Measurements from ENCODE around the gene LAMA4. TPM values are rescaled to one million over a fixed set of nuclear protein-coding genes. Genes with fewer than 3 reads are reported as not detected.
A peak's percentile ranks its signal among the peaks of the same experiment; 100 is the strongest.

The LAMA4 gene
- total RNA-seq, 1 donor from 2014 or later = 103 TPM

GRCh38 chr6:112188906-112189305, 65.5 kb downstream of the LAMA4 start:
- H3K4me1 ChIP-seq = peaks cover 32% of the 10 kb centered on the region
- peak overlapping the region; percentile 29 for H3K27ac ChIP-seq (replicated peaks)
- intact Hi-C loops (cut with micrococcal nuclease) = loop anchor here (10.0 kb wide), 1 partner anchor 66 kb away; the partner anchor contains the start of gene LAMA4

GRCh38 chr6:112187736-112188135, 66.6 kb downstream of the LAMA4 start:
- Histone ChIP-seq H3K36me3 (peaks cover 83% of the 10 kb centered on the region), H3K27ac (replicated peaks) (no peak overlapping the region), H3K9me3 (replicated peaks) (no peaks in the 10 kb centered on the region), H3K27me3 (ENCODE audit: low read depth) (no peaks in the 10 kb centered on the region), H3K4me3 (no peak overlapping the region), H3K4me1 (peaks cover 22% of the 10 kb centered on the region)
- intact Hi-C loops (cut with micrococcal nuclease) = loop anchor here (10.0 kb wide), 1 partner anchor 67 kb away; the partner anchor contains the start of gene LAMA4
- TF ChIP-seq, protein P1, sequence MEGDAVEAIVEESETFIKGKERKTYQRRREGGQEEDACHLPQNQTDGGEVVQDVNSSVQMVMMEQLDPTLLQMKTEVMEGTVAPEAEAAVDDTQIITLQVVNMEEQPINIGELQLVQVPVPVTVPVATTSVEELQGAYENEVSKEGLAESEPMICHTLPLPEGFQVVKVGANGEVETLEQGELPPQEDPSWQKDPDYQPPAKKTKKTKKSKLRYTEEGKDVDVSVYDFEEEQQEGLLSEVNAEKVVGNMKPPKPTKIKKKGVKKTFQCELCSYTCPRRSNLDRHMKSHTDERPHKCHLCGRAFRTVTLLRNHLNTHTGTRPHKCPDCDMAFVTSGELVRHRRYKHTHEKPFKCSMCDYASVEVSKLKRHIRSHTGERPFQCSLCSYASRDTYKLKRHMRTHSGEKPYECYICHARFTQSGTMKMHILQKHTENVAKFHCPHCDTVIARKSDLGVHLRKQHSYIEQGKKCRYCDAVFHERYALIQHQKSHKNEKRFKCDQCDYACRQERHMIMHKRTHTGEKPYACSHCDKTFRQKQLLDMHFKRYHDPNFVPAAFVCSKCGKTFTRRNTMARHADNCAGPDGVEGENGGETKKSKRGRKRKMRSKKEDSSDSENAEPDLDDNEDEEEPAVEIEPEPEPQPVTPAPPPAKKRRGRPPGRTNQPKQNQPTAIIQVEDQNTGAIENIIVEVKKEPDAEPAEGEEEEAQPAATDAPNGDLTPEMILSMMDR (IDR thresholded peaks at IDR 0.05; ENCODE audit: borderline replicate concordance) = no peak
- no peak for DNase-seq

More at GRCh38 chr6:112188906-112189305, 65.5 kb downstream of the LAMA4 start:
- Histone ChIP-seq H3K4me3 (no peak overlapping the region), H3K9me3 (replicated peaks) (no peaks in the 10 kb centered on the region), H3K27me3 (ENCODE audit: low read depth) (no peaks in the 10 kb centered on the region), H3K36me3 (peaks cover 82% of the 10 kb centered on the region)
- TF ChIP-seq, protein P1 (IDR thresholded peaks at IDR 0.05; ENCODE audit: borderline replicate concordance) = no peak
- no peak for DNase-seq

DNA sequence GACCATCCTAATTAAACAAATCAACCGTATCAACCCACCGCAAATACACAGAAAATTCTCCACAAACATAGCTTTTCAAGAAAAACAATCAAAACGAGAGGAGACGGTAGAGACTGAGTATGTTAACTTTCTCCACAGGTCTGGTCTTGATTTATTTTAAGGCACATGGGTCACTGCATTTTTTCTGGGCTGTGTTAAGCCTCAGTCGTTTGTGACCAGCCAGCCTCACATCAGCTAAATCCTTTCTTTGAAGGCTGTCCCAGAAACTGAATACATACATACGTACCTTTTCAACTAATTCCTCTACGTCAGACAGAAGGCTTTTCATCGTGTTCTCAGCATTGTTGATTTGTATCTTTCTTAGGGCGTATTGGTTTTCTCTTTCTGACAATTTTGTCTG, 69.4 kb downstream of the LAMA4 start:
- Histone ChIP-seq H3K9me3 (replicated peaks) (no peaks in the 10 kb centered on the region), H3K36me3 (peaks cover 66% of the 10 kb centered on the region), H3K4me3 (no peak overlapping the region), H3K27ac (replicated peaks) (no peak overlapping the region), H3K4me1 (peaks cover 33% of the 10 kb centered on the region), H3K27me3 (ENCODE audit: low read depth) (no peaks in the 10 kb centered on the region)
- intact Hi-C loops (cut with micrococcal nuclease) = loop anchor here (5.0 to 10.0 kb wide), 2 partner anchors 70 to 127 kb away; partner anchors contain the start of gene LAMA4
- TF ChIP-seq, protein P1 (IDR thresholded peaks at IDR 0.05; ENCODE audit: borderline replicate concordance) = no peak
- DNase-seq = no peak

- intact Hi-C loops (cut with micrococcal nuclease) = loop anchor here (5.0 to 10.0 kb wide), 2 partner anchors 72 to 129 kb away; partner anchors contain the start of gene LAMA4
- Histone ChIP-seq H3K36me3 (peaks cover 66% of the 10 kb centered on the region), H3K4me1 (peaks cover 23% of the 10 kb centered on the region)
These were observed 71.1 kb downstream of the LAMA4 start for GRCh38 chr6:112183271-112183671.

DNA sequence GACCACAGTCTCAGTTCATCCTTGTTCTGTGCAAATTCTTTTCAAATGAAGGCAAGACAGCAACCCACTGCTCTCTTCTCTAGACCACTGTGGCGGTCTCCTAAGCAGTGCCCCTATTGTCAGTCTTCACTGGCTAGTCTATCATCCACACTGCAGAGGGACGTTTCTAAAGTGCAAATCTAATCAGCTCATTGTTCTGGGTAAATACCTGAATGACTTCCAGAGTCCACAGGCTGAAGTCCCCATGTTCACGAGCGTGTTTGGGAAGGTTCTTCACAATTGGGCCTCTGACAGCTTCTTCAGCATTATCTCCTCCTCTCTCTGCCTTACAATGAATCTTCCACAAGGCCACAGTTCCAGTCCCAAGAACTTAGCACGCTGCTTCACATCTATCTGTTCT, 73.2 kb downstream of the LAMA4 start:
- no peak for DNase-seq
- Histone ChIP-seq H3K27ac (replicated peaks) (peak overlapping the region; percentile 33), H3K36me3 (peaks cover 66% of the 10 kb centered on the region), H3K4me3 (no peak overlapping the region), H3K9me3 (replicated peaks) (no peaks in the 10 kb centered on the region), H3K27me3 (ENCODE audit: low read depth) (no peaks in the 10 kb centered on the region), H3K4me1 (peaks cover 23% of the 10 kb centered on the region)
- intact Hi-C loops (cut with micrococcal nuclease) = loop anchor here (5.0 to 10.0 kb wide), 2 partner anchors 74 to 131 kb away; partner anchors contain the start of gene LAMA4
- TF ChIP-seq, protein P1 (IDR thresholded peaks at IDR 0.05; ENCODE audit: borderline replicate concordance) = no peak

More at GRCh38 chr6:112183271-112183671, 71.1 kb downstream of the LAMA4 start:
- Histone ChIP-seq H3K9me3 (replicated peaks) (no peaks in the 10 kb centered on the region), H3K4me3 (no peak overlapping the region), H3K27me3 (ENCODE audit: low read depth) (no peaks in the 10 kb centered on the region), H3K27ac (replicated peaks) (peak overlapping the region; percentile 45)
- TF ChIP-seq, protein P1 (IDR thresholded peaks at IDR 0.05; ENCODE audit: borderline replicate concordance) = no peak
- DNase-seq = no peak

All from left ventricle myocardium inferior (tissue), 1 donor.